ENCODE measurements around the gene CYB5D1. TPM values are rescaled to one million over a fixed set of nuclear protein-coding genes. Genes with fewer than 3 reads are reported as not detected.

The CYB5D1 gene
- total RNA-seq, 1 donor from 2014 or later, result 9.0 TPM

DNA sequence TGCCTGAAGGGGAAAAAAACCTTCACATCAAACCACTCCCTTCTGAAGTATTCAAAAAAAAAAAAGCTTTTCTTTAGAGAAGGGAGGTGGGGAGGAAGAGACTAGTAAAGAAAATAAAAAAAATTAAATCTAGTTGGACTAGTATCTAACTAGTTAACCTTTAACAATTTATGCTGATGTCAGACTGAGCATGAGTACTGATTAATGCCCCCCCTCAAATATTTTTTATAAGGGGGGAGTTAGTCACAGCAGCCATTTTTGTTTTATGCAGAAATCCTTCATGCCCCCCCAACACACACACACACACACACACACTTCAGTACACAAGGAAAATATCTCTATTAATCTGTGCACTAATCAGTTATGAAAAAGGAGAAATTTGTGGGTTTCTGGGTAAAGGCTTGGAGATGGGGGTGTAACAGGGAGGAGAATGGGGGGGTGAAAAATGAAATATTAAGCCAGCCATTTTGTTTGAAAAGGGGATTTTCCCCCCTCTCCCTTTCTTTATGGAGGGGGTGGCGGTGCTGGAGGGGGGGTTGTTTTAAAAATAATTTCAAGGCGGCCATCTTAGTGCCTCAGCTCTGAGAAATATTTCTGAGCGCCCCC lies 26.1 kb downstream of the CYB5D1 start:
- DNase-seq (ENCODE audit: low read depth) (peak; percentile 22), FAIRE-seq (no peak)
- Histone ChIP-seq H3K36me3 (ENCODE audit: control insufficient read depth, insufficient read depth, low read length) (peaks cover 1% of the 10 kb centered on the region), H3K27me3 (ENCODE audit: control insufficient read depth, insufficient read depth, low read length) (no peaks in the 10 kb centered on the region), H3K4me3 (ENCODE audit: low read depth, low read length) (peak overlapping the region; percentile 94)
- TF ChIP-seq, protein P1, sequence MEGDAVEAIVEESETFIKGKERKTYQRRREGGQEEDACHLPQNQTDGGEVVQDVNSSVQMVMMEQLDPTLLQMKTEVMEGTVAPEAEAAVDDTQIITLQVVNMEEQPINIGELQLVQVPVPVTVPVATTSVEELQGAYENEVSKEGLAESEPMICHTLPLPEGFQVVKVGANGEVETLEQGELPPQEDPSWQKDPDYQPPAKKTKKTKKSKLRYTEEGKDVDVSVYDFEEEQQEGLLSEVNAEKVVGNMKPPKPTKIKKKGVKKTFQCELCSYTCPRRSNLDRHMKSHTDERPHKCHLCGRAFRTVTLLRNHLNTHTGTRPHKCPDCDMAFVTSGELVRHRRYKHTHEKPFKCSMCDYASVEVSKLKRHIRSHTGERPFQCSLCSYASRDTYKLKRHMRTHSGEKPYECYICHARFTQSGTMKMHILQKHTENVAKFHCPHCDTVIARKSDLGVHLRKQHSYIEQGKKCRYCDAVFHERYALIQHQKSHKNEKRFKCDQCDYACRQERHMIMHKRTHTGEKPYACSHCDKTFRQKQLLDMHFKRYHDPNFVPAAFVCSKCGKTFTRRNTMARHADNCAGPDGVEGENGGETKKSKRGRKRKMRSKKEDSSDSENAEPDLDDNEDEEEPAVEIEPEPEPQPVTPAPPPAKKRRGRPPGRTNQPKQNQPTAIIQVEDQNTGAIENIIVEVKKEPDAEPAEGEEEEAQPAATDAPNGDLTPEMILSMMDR (IDR thresholded peaks at IDR 0.05; ENCODE audit: insufficient read depth, low read length, severe bottlenecking), result no peak

DNA sequence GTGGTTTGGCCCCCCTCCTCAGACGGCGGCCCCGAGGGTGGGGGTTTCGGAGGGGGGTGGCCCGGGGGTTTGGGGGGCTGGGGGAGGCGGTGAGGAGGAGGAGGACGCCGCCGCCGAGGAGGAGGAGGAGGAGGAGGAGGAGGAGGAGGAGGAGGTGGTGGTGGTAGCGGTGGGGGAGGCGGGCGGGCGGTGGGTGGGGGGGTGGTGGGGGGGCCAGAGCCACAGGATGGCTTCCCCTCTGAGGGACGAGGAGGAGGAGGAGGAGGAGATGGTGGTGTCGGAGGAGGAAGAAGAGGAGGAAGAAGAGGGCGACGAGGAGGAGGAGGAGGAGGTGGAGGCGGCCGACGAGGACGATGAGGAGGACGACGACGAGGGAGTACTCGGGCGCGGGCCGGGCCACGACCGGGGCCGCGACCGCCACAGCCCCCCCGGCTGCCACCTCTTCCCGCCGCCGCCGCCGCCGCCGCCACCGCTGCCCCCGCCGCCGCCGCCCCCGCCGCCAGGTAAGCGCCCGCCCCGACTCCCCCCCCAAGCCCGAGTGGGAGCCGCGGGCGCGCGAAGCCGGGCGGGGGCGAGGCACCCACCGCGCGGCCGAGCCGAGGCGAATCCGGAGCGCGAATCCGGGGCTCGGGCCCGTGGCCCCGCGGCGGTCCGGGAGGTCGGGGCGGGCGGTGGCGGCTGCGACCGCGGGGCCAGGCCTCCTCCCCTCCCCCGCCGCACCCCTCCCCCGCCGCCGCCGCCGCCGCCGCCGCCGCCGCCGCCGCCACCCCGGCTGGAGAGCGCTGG lies 27.0 kb downstream of the CYB5D1 start:
- H3K36me3 ChIP-seq (ENCODE audit: control insufficient read depth, insufficient read depth, low read length), result peaks cover 3% of the 10 kb centered on the region
- TF ChIP-seq, protein P1 (IDR thresholded peaks at IDR 0.05; ENCODE audit: insufficient read depth, low read length, severe bottlenecking), result no peak
- no peak for FAIRE-seq
- DNase-seq (ENCODE audit: low read depth), result no peak
- no peaks in the 10 kb centered on the region for H3K27me3 ChIP-seq (ENCODE audit: control insufficient read depth, insufficient read depth, low read length)
- H3K4me3 ChIP-seq (ENCODE audit: low read depth, low read length), result peak overlapping the region; percentile 94

DNA sequence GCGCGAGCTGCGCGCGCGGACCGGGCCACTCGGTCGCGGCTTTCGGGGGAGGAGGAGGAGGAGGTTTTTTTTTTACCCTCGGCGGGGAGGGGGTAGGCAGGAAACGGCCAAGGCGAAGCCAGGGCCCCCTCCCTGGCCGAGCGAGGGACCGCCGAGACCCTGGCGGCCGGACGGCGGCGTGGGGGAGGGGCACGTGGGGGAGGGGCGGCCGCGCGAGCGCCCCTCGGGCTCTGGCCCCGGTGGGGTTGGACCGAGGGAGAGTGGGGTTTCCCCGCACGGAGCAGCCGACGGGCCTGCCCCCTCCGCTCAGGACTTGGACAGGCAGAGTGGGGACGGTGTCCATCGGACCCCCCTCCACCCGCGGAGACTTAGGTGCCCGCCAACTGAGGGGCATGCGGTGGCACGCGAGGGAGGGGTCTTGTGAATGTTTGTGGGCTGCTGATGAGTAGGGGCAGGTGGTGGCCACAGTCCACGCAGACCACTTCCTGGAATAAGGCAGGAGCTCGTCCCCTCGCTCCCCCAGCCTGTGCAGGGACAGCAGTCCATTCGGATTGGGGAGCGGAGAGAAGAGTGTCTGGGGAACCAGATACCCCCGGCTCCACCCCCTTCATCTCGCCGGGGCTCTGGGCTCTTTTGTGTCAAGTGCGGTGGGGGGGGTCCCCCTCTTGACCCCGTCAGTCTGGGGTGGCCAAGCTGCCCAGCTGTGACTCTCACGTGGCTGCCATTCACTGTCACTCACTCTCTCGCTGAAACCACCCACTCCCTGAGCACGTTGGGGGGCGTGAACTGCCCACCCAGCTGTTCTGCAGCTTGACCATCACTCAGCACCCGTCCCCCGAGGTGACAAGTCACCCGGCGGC lies 27.8 kb downstream of the CYB5D1 start:
- DNase-seq (ENCODE audit: low read depth), result no peak

DNA sequence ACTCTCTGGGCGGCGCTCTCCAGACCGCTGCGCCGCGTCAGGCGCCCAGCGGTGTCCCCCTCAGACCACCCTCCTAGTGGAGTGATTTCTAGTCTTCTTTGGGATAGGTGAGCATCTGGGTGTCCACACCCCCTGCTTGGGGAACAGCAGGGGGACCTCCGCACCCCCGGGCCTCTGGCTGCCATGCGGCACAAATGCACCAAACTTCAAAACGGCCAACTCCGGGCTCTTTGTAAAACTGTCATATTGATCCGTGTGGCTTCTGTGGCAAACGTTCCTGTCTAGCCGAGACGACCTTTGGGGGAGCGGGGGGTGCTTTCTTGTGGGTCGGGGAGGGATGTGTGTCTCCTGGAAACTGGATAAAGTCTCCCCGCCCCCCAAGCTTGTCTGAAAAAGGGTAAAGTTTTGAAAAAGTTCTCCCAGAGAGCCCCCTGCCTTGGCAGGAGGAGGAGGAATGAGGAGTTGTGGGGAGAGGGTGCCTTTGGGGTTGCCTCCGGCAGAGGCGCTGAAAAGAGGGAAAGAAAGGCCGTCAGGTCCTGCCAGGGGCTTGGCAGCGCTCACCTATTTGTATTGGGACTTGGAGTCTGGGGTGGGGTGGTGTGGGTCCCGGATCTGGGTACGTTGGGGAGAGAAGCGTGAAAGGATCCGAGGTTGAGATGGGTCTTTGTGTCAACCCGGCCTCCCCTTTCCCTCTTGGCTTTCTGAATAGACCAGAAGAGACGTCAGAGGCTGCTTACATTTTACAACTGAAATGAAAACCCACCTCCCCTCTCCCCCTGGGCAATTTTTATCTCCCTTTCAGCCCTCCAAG lies 28.6 kb downstream of the CYB5D1 start:
- Histone ChIP-seq H3K27me3 (ENCODE audit: control insufficient read depth, insufficient read depth, low read length) (no peaks in the 10 kb centered on the region), H3K4me3 (ENCODE audit: low read depth, low read length) (peak overlapping the region; percentile 94), H3K36me3 (ENCODE audit: control insufficient read depth, insufficient read depth, low read length) (peaks cover 13% of the 10 kb centered on the region)
- TF ChIP-seq, protein P1 (IDR thresholded peaks at IDR 0.05; ENCODE audit: insufficient read depth, low read length, severe bottlenecking), result no peak
- FAIRE-seq (no peak), DNase-seq (ENCODE audit: low read depth) (peak; percentile 23)

More for the DNA sequence above, 27.8 kb downstream of the CYB5D1 start:
- Histone ChIP-seq H3K4me3 (ENCODE audit: low read depth, low read length) (peak overlapping the region; percentile 94), H3K27me3 (ENCODE audit: control insufficient read depth, insufficient read depth, low read length) (no peaks in the 10 kb centered on the region), H3K36me3 (ENCODE audit: control insufficient read depth, insufficient read depth, low read length) (peaks cover 6% of the 10 kb centered on the region)
- TF ChIP-seq, protein P1 (IDR thresholded peaks at IDR 0.05; ENCODE audit: insufficient read depth, low read length, severe bottlenecking), result no peak
- FAIRE-seq, result no peak

DNA sequence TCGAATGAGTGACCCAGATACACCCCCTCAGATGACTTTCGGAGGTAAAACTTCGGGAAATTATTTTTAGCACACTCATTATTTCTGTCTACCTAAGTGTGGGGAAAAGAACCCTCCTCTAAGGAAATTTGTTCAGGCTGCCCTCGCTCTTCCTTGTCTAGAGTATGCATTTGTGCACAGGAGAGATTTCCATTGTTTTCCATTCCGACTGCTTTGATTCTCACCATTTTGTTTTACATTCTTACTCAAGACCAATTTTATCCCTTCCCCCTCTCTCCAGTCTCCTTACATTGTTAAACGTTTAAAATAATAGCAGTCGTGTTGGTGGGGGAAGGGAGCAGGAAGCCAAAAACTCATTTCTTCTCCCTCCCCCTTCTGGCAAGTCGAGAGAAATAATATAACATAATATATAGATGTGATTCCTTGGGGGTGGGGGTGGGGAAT lies 29.3 kb downstream of the CYB5D1 start:
- Histone ChIP-seq H3K27me3 (ENCODE audit: control insufficient read depth, insufficient read depth, low read length) (no peaks in the 10 kb centered on the region), H3K36me3 (ENCODE audit: control insufficient read depth, insufficient read depth, low read length) (peaks cover 17% of the 10 kb centered on the region), H3K4me3 (ENCODE audit: low read depth, low read length) (peak overlapping the region; percentile 94)
- DNase-seq (ENCODE audit: low read depth) (no peak), FAIRE-seq (no peak)
- TF ChIP-seq, protein P1 (IDR thresholded peaks at IDR 0.05; ENCODE audit: insufficient read depth, low read length, severe bottlenecking), result peak; percentile 8

Measured in bronchial epithelial cell (primary cell).